Measurements from ENCODE around the gene CENPS.

Gene CENPS

DNA sequence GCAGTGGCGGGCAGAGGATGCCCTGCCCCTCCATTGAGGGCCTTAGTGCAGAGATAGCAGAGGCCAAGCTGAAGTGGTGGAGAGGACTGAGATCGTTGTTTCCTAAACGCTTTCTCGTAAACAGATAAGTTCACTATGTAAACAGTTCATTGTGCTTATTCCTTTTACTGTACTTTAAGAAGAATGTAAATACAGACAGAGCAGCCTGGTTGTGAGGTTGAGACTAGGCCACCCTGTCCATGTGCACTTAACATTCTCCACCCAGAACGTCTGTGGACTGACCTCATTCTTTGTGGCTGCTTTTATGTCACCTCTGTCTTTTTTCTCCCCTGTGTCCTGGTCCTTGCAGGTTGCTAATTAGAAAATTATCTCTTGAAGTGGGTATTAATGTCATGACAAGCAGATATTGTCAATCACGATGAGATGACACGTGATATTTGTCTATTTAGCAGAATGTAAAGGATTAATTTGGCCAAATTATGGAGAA is 8.5 kb downstream of the CENPS start:
- Histone ChIP-seq H2BK15ac (ENCODE audit: low read length) (no peak overlapping the region), H3K27ac (replicated peaks; ENCODE audit: low read length) (no peak overlapping the region), H4K91ac (ENCODE audit: low read depth, low read length, poor library complexity) (no peak overlapping the region), H2AFZ (ENCODE audit: low read length) (no peak overlapping the region), H3K79me1 (ENCODE audit: low read depth, low read length) (peaks cover 2% of the 10 kb centered on the region), H2AK5ac (ENCODE audit: low read depth, low read length) (no peak overlapping the region), H4K8ac (ENCODE audit: low read depth, low read length) (no peak overlapping the region), H3K27me3 (ENCODE audit: control insufficient read depth in 3 of 3, insufficient read depth in 3 of 3, low read depth in 1 of 3, low read length in 3 of 3) (no peaks in the 10 kb centered on the region), H2BK5ac (ENCODE audit: low read length) (no peak overlapping the region), H3K4me2 (ENCODE audit: insufficient read depth, low read length, poor library complexity, severe bottlenecking) (no peak overlapping the region), H3K18ac (ENCODE audit: low read length) (no peak overlapping the region), H3K4me3 (ENCODE audit: low read length in 2 of 2) (no peak overlapping the region), H3K4me1 (ENCODE audit: control insufficient read depth in 2 of 2, insufficient read depth in 1 of 2, low read depth in 1 of 2, low read length in 2 of 2) (peaks cover 0 to 3% of the 10 kb centered on the region in 2 donors), H3K9ac (ENCODE audit: low read depth, low read length, poor library complexity) (no peak overlapping the region), H2BK12ac (ENCODE audit: low read length) (no peak overlapping the region), H3K36me3 (replicated peaks in 1 of 2; ENCODE audit: control insufficient read depth in 2 of 2, insufficient read depth in 2 of 2, low read length in 2 of 2) (peaks cover 3 to 35% of the 10 kb centered on the region in 2 donors), H3K14ac (ENCODE audit: low read length) (no peak overlapping the region), H2BK120ac (ENCODE audit: low read depth, low read length) (no peak overlapping the region), H3K4ac (ENCODE audit: low read length) (no peak overlapping the region), H3K23ac (ENCODE audit: low read depth, low read length, poor library complexity) (no peak overlapping the region), H3K9me3 (replicated peaks in 1 of 2; ENCODE audit: control insufficient read depth in 2 of 2, insufficient read depth in 1 of 2, low read depth in 1 of 2, low read length in 2 of 2) (no peaks in the 10 kb centered on the region)
- DNase-seq (ENCODE audit: low spot score): no peak
- WGBS, 2 donors (ENCODE audit: extremely low coverage in 2 of 2, insufficient read length in 2 of 2, insufficient replicate concordance in 1 of 2): no CpG with 5 or more reads among the region's 7 CpGs

GRCh38 chr1:10440305-10440704 is 10.1 kb downstream of the CENPS start:
- no peak overlapping the region for H2BK15ac ChIP-seq (ENCODE audit: low read length)
- peaks cover 0 to 37% of the 10 kb centered on the region in 2 donors for H3K36me3 ChIP-seq (replicated peaks in 1 of 2; ENCODE audit: control insufficient read depth in 2 of 2, insufficient read depth in 2 of 2, low read length in 2 of 2)
- H3K27me3 ChIP-seq (ENCODE audit: control insufficient read depth in 3 of 3, insufficient read depth in 3 of 3, low read depth in 1 of 3, low read length in 3 of 3): no peaks in the 10 kb centered on the region

DNA sequence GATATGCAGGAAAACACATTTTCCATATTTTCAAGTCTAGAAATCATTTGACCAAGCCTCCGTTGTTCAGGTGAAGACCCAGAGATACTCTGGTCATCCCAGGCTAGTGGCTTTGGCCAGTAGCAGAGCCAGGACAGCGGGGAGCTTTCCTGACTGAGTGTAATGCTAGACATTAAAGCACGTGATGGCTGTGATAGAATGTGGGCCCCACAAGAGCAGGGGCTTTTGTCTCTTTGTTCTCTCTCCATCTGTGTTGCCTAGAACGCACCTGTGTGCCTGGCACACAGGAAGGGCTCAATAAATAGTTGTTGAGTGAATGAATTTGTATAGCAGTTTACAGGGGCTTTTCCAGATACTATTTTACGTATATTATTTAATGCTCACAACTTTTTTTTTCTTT is 10.6 kb downstream of the CENPS start:
- Histone ChIP-seq H2AK5ac (ENCODE audit: low read depth, low read length) (no peak overlapping the region), H2BK120ac (ENCODE audit: low read depth, low read length) (no peak overlapping the region), H3K4me3 (ENCODE audit: low read length in 2 of 2) (no peak overlapping the region), H3K9ac (ENCODE audit: low read depth, low read length, poor library complexity) (no peak overlapping the region), H3K79me1 (ENCODE audit: low read depth, low read length) (peaks cover 2% of the 10 kb centered on the region), H2BK12ac (ENCODE audit: low read length) (no peak overlapping the region), H2BK5ac (ENCODE audit: low read length) (no peak overlapping the region), H3K4me1 (ENCODE audit: control insufficient read depth in 2 of 2, insufficient read depth in 1 of 2, low read depth in 1 of 2, low read length in 2 of 2) (peaks cover 0 to 3% of the 10 kb centered on the region in 2 donors), H3K9me3 (replicated peaks in 1 of 2; ENCODE audit: control insufficient read depth in 2 of 2, insufficient read depth in 1 of 2, low read depth in 1 of 2, low read length in 2 of 2) (no peaks in the 10 kb centered on the region), H3K36me3 (replicated peaks in 1 of 2; ENCODE audit: control insufficient read depth in 2 of 2, insufficient read depth in 2 of 2, low read length in 2 of 2) (peaks cover 0 to 35% of the 10 kb centered on the region in 2 donors), H4K8ac (ENCODE audit: low read depth, low read length) (no peak overlapping the region), H3K18ac (ENCODE audit: low read length) (no peak overlapping the region), H3K23ac (ENCODE audit: low read depth, low read length, poor library complexity) (no peak overlapping the region), H3K4me2 (ENCODE audit: insufficient read depth, low read length, poor library complexity, severe bottlenecking) (no peak overlapping the region), H3K14ac (ENCODE audit: low read length) (no peak overlapping the region), H2AFZ (ENCODE audit: low read length) (no peak overlapping the region), H3K4ac (ENCODE audit: low read length) (no peak overlapping the region), H3K27me3 (ENCODE audit: control insufficient read depth in 3 of 3, insufficient read depth in 3 of 3, low read depth in 1 of 3, low read length in 3 of 3) (no peaks in the 10 kb centered on the region), H4K91ac (ENCODE audit: low read depth, low read length, poor library complexity) (no peak overlapping the region), H2BK15ac (ENCODE audit: low read length) (no peak overlapping the region), H3K27ac (replicated peaks; ENCODE audit: low read length) (no peak overlapping the region)
- DNase-seq (ENCODE audit: low spot score): no peak
- no CpG with 5 or more reads among the region's 5 CpGs for WGBS, 2 donors (ENCODE audit: extremely low coverage in 2 of 2, insufficient read length in 2 of 2, insufficient replicate concordance in 1 of 2)

More at GRCh38 chr1:10440305-10440704, 10.1 kb downstream of the CENPS start:
- no peak overlapping the region for H3K18ac ChIP-seq (ENCODE audit: low read length)
- H2BK5ac ChIP-seq (ENCODE audit: low read length): no peak overlapping the region
- no peak overlapping the region for H3K4ac ChIP-seq (ENCODE audit: low read length)
- no peak overlapping the region for H3K9ac ChIP-seq (ENCODE audit: low read depth, low read length, poor library complexity)
- no peak overlapping the region for H2BK120ac ChIP-seq (ENCODE audit: low read depth, low read length)
- no peak for DNase-seq (ENCODE audit: low spot score)
- H3K9me3 ChIP-seq (replicated peaks in 1 of 2; ENCODE audit: control insufficient read depth in 2 of 2, insufficient read depth in 1 of 2, low read depth in 1 of 2, low read length in 2 of 2): no peaks in the 10 kb centered on the region
- no peak overlapping the region for H3K23ac ChIP-seq (ENCODE audit: low read depth, low read length, poor library complexity)
- peaks cover 2% of the 10 kb centered on the region for H3K79me1 ChIP-seq (ENCODE audit: low read depth, low read length)
- no peak overlapping the region for H4K8ac ChIP-seq (ENCODE audit: low read depth, low read length)
- no peak overlapping the region for H2AK5ac ChIP-seq (ENCODE audit: low read depth, low read length)
- no peak overlapping the region for H2AFZ ChIP-seq (ENCODE audit: low read length)
- WGBS, 2 donors (ENCODE audit: extremely low coverage in 2 of 2, insufficient read length in 2 of 2, insufficient replicate concordance in 1 of 2): no CpG with 5 or more reads among the region's 2 CpGs
- H2BK12ac ChIP-seq (ENCODE audit: low read length): no peak overlapping the region
- H3K4me1 ChIP-seq (ENCODE audit: control insufficient read depth in 2 of 2, insufficient read depth in 1 of 2, low read depth in 1 of 2, low read length in 2 of 2): peaks cover 0 to 3% of the 10 kb centered on the region in 2 donors
- no peak overlapping the region for H3K4me2 ChIP-seq (ENCODE audit: insufficient read depth, low read length, poor library complexity, severe bottlenecking)
- H3K27ac ChIP-seq (replicated peaks; ENCODE audit: low read length): no peak overlapping the region
- no peak overlapping the region for H4K91ac ChIP-seq (ENCODE audit: low read depth, low read length, poor library complexity)
- no peak overlapping the region for H3K14ac ChIP-seq (ENCODE audit: low read length)
- no peak overlapping the region for H3K4me3 ChIP-seq (ENCODE audit: low read length in 2 of 2)

DNA sequence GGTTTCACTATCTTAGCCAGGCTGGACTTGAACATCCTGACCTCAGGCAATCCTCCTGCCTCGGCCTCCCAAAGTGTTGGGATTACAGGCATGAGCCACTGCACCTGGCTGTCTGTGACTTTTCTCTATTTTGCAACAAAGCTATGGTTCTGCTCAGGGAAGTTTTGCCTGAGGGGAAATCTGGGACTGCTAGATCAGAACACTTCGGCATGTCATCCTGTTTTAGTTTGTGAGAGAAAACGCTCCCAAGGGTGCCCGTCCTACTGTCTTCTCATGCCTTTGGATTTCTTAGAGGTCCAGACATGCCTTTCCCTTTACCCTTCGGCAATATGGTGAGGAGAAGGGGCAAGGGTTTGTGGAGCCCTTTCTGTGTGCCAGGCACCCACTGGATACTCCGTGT is 14.0 kb downstream of the CENPS start:
- H3K14ac ChIP-seq (ENCODE audit: low read length): no peak overlapping the region
- H3K4ac ChIP-seq (ENCODE audit: low read length): no peak overlapping the region
- no peak overlapping the region for H2BK15ac ChIP-seq (ENCODE audit: low read length)
- H3K9ac ChIP-seq (ENCODE audit: low read depth, low read length, poor library complexity): no peak overlapping the region
- H2BK5ac ChIP-seq (ENCODE audit: low read length): no peak overlapping the region
- no peak overlapping the region for H3K4me2 ChIP-seq (ENCODE audit: insufficient read depth, low read length, poor library complexity, severe bottlenecking)
- no peak overlapping the region for H2AFZ ChIP-seq (ENCODE audit: low read length)
- no CpG with 5 or more reads among the region's 6 CpGs for WGBS, 2 donors (ENCODE audit: extremely low coverage in 2 of 2, insufficient read length in 2 of 2, insufficient replicate concordance in 1 of 2)
- H3K27ac ChIP-seq (replicated peaks; ENCODE audit: low read length): no peak overlapping the region
- peaks cover 3% of the 10 kb centered on the region for H3K79me1 ChIP-seq (ENCODE audit: low read depth, low read length)
- H3K27me3 ChIP-seq (ENCODE audit: control insufficient read depth in 3 of 3, insufficient read depth in 3 of 3, low read depth in 1 of 3, low read length in 3 of 3): no peaks in the 10 kb centered on the region
- H3K36me3 ChIP-seq (replicated peaks in 1 of 2; ENCODE audit: control insufficient read depth in 2 of 2, insufficient read depth in 2 of 2, low read length in 2 of 2): peaks cover 4 to 50% of the 10 kb centered on the region in 2 donors
- H3K18ac ChIP-seq (ENCODE audit: low read length): no peak overlapping the region
- no peak overlapping the region for H2AK5ac ChIP-seq (ENCODE audit: low read depth, low read length)
- no peak for DNase-seq (ENCODE audit: low spot score)
- H3K4me3 ChIP-seq (ENCODE audit: low read length in 2 of 2): no peak overlapping the region
- H3K4me1 ChIP-seq (ENCODE audit: control insufficient read depth in 2 of 2, insufficient read depth in 1 of 2, low read depth in 1 of 2, low read length in 2 of 2): peaks cover 0 to 3% of the 10 kb centered on the region in 2 donors
- H4K8ac ChIP-seq (ENCODE audit: low read depth, low read length): no peak overlapping the region
- no peak overlapping the region for H3K23ac ChIP-seq (ENCODE audit: low read depth, low read length, poor library complexity)
- H3K9me3 ChIP-seq (replicated peaks in 1 of 2; ENCODE audit: control insufficient read depth in 2 of 2, insufficient read depth in 1 of 2, low read depth in 1 of 2, low read length in 2 of 2): no peaks in the 10 kb centered on the region
- no peak overlapping the region for H2BK12ac ChIP-seq (ENCODE audit: low read length)
- H4K91ac ChIP-seq (ENCODE audit: low read depth, low read length, poor library complexity): no peak overlapping the region
- no peak overlapping the region for H2BK120ac ChIP-seq (ENCODE audit: low read depth, low read length)

All from neuronal stem cell (in vitro differentiated cells).